Neural cell (in vitro differentiated cells): ENCODE data around the gene GPANK1.

ENCODE experiments used
- EP300 ChIP-seq: fragments of 450-650 bp; conservative IDR thresholded peaks from 2 replicates; pipeline ENCODE4 v1.6.1; 2014; ENCODE audit warnings: antibody characterized with exemption, mild to moderate bottlenecking, moderate library complexity; ENCODE audit not compliant: poor library complexity, severe bottlenecking
- EZH2 ChIP-seq: fragments of 200-600, 300-800 bp; shearing (Covaris generic), sonication (generic); IDR thresholded peaks from 2 replicates; pipeline ENCODE4 v1.6.1; 2014; ENCODE audit warnings: antibody characterized with exemption, low read length, borderline replicate concordance, mild to moderate bottlenecking; ENCODE audit not compliant: insufficient read depth, poor library complexity, severe bottlenecking
- TAF1 ChIP-seq: IDR thresholded peaks from 2 replicates; pipeline ENCODE4 v1.6.1; 2012; ENCODE audit warnings: low read depth
- TF ChIP-seq, protein P1 (sequence below): fragments of 450-650 bp; IDR thresholded peaks from 2 replicates; pipeline ENCODE4 v1.5.1; 2014; ENCODE audit warnings: antibody characterized with exemption, mild to moderate bottlenecking, moderate library complexity; ENCODE audit not compliant: poor library complexity, severe bottlenecking

DNA sequence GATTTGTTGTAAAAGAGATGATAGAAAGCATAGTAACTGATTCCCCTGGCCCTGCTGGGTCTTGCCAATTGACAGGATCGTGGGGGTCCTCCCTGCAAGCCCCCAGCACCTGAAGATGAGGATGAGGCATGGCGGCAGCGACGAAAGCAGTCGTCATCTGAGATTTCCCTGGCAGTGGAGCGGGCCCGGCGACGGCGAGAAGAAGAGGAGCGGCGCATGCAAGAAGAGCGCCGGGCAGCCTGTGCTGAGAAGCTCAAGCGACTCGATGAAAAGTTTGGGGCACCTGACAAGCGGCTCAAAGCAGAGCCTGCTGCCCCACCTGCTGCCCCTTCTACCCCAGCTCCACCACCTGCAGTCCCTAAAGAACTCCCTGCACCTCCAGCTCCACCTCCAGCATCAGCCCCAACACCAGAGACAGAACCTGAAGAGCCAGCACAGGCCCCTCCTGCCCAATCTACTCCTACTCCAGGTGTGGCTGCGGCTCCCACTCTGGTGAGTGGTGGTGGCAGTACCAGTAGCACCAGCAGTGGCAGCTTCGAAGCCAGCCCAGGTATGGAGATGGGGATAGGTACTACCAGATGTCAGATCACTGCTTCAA, 37.0 kb downstream of the GPANK1 start:
- TF ChIP-seq TAF1 (no peak), EP300 (no peak), EZH2 (no peak)
- TF ChIP-seq, protein P1, sequence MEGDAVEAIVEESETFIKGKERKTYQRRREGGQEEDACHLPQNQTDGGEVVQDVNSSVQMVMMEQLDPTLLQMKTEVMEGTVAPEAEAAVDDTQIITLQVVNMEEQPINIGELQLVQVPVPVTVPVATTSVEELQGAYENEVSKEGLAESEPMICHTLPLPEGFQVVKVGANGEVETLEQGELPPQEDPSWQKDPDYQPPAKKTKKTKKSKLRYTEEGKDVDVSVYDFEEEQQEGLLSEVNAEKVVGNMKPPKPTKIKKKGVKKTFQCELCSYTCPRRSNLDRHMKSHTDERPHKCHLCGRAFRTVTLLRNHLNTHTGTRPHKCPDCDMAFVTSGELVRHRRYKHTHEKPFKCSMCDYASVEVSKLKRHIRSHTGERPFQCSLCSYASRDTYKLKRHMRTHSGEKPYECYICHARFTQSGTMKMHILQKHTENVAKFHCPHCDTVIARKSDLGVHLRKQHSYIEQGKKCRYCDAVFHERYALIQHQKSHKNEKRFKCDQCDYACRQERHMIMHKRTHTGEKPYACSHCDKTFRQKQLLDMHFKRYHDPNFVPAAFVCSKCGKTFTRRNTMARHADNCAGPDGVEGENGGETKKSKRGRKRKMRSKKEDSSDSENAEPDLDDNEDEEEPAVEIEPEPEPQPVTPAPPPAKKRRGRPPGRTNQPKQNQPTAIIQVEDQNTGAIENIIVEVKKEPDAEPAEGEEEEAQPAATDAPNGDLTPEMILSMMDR: no peak
